BLaER1 (cell line): ENCODE data around the gene SRRM1.
A peak's percentile ranks its signal among the peaks of the same experiment; 100 is the strongest.

Experiments
- H3K27ac ChIP-seq: shearing (Covaris generic); formaldehyde crosslinking; 2 replicates; pipeline ENCODE4 v1.8.1; 2022
- H3K27me3 ChIP-seq: shearing (Covaris generic); formaldehyde crosslinking; 2 replicates; pipeline ENCODE4 v1.8.1; 2022
- H3K36me3 ChIP-seq: shearing (Covaris generic); formaldehyde crosslinking; 2 replicates; pipeline ENCODE4 v1.8.1; 2022
- H3K4me1 ChIP-seq: shearing (Covaris generic); formaldehyde crosslinking; 2 replicates; pipeline ENCODE4 v1.8.1; 2022
- H3K4me2 ChIP-seq: shearing (Covaris generic); formaldehyde crosslinking; 2 replicates; pipeline ENCODE4 v1.8.1; 2022
- H3K4me3 ChIP-seq: shearing (Covaris generic); formaldehyde crosslinking; 2 replicates; pipeline ENCODE4 v1.8.1; 2022
- H3K9ac ChIP-seq: shearing (Covaris generic); formaldehyde crosslinking; 2 replicates; pipeline ENCODE4 v1.8.1; 2022
- H3K9me3 ChIP-seq: shearing (Covaris generic); formaldehyde crosslinking; 2 replicates; pipeline ENCODE4 v1.8.1; 2022
- H4K20me1 ChIP-seq: shearing (Covaris generic); formaldehyde crosslinking; 2 replicates; pipeline ENCODE4 v1.8.1; 2022
- Cebpa-rat ChIP-seq: shearing (Covaris generic); IDR thresholded peaks from 2 replicates; pipeline ENCODE4 v1.8.1; 2022

The SRRM1 gene

GRCh38 chr1:24642481-24643362 lies at the start of gene SRRM1:
SRRM1 (plus strand) TSS chr1:24643302; CDS start chr1:24643327, 25 bp downstream.
- Histone ChIP-seq H3K4me1 (peaks cover 28% of the 10 kb centered on the region), H3K9ac (peak within 1 kb of the TSS; percentile 98), H3K36me3 (peaks cover 30% of the 10 kb centered on the region), H4K20me1 (peaks cover 45% of the 10 kb centered on the region), H3K27me3 (no peaks in the 10 kb centered on the region), H3K4me3 (peak within 1 kb of the TSS; percentile 94), H3K9me3 (no peaks in the 10 kb centered on the region), H3K27ac (peak within 1 kb of the TSS; percentile 97), H3K4me2 (peak within 1 kb of the TSS; percentile 94)
- no peak for TF ChIP-seq Cebpa-rat

- Histone ChIP-seq H3K4me1 (no peaks in the 10 kb centered on the region), H3K27ac (no peak overlapping the region), H4K20me1 (no peaks in the 10 kb centered on the region), H3K27me3 (no peaks in the 10 kb centered on the region), H3K4me2 (no peak overlapping the region), H3K9ac (no peak overlapping the region), H3K4me3 (no peak overlapping the region), H3K9me3 (no peaks in the 10 kb centered on the region), H3K36me3 (no peaks in the 10 kb centered on the region)
- TF ChIP-seq Cebpa-rat, result no peak
These were observed 48.8 kb upstream of the SRRM1 start for GRCh38 chr1:24594328-24594598.

- Histone ChIP-seq H3K27me3 (no peaks in the 10 kb centered on the region), H3K4me2 (no peak overlapping the region), H3K36me3 (no peaks in the 10 kb centered on the region), H3K27ac (no peak overlapping the region), H3K4me3 (no peak overlapping the region), H4K20me1 (no peaks in the 10 kb centered on the region), H3K9ac (no peak overlapping the region), H3K9me3 (no peaks in the 10 kb centered on the region), H3K4me1 (no peaks in the 10 kb centered on the region)
- no peak for TF ChIP-seq Cebpa-rat
These were observed 46.7 kb upstream of the SRRM1 start for GRCh38 chr1:24596401-24596880.

DNA sequence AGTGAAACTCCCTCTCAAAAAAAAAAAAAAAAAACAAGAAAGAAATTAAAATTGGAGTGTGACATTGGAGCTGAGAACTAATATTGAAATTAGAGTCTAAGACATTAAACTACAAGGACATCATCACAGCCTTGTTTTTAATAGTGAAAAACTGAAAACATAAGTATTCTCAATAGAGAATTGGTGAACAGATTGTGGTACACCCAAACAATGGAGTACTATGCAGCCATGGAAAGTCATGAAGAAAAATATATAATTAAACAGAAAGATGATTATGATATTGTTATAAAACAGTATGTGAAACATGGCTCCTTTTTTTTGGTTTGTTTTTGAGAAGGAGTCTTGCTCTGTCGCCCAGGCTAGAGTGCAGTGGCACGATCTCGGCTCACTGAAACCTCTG lies 43.8 kb upstream of the SRRM1 start:
- Histone ChIP-seq H3K9ac (no peak overlapping the region), H3K9me3 (no peaks in the 10 kb centered on the region), H3K36me3 (no peaks in the 10 kb centered on the region), H4K20me1 (no peaks in the 10 kb centered on the region), H3K27me3 (no peaks in the 10 kb centered on the region), H3K4me1 (no peaks in the 10 kb centered on the region), H3K4me2 (no peak overlapping the region), H3K27ac (no peak overlapping the region), H3K4me3 (no peak overlapping the region)
- TF ChIP-seq Cebpa-rat, result no peak

- H3K27me3 ChIP-seq, result no peaks in the 10 kb centered on the region
- H3K4me2 ChIP-seq, result no peak overlapping the region
- no peak overlapping the region for H3K27ac ChIP-seq
- TF ChIP-seq Cebpa-rat, result no peak
- H4K20me1 ChIP-seq, result no peaks in the 10 kb centered on the region
- no peaks in the 10 kb centered on the region for H3K36me3 ChIP-seq
- H3K4me1 ChIP-seq, result no peaks in the 10 kb centered on the region
- H3K9ac ChIP-seq, result no peak overlapping the region
- no peaks in the 10 kb centered on the region for H3K9me3 ChIP-seq
- no peak overlapping the region for H3K4me3 ChIP-seq
These were observed 42.6 kb upstream of the SRRM1 start for GRCh38 chr1:24600551-24600950.

DNA sequence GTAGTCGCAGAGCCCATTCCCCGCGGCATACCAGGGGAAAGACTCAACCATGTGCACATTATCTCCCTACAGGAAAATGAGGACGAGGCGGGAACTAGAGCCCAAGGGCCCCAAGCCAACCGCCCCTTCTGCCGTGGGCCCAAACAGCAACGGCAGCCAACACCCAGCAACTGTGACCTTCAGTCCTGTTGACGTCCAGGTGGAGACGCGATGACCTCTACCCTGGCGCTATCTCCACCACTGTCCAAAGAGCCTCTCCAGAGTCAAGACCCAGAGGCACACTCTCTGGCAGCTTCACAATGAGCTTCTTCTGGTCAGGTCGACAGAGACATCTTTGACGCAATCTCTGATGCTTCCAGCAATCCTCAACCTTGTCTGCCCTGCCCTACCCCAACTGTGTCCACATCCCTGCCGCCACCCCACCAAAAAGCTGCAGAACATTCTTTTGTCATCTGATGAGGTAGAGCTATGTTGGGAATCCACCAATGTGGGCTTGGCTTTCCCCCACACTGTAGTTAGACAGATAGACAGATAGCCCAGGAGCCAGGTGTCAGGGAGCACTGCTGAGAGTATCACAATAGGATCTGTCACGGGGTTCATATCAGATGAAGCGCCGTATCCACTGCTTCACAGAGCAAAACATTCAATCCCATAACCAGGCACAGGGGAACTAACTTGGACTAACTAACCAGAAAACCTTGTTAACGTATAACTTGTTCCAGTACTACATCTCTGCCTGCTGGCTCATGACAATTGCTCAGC lies 37.4 kb upstream of the SRRM1 start:
- no peaks in the 10 kb centered on the region for H3K36me3 ChIP-seq
- H3K4me2 ChIP-seq, result no peak overlapping the region
- H4K20me1 ChIP-seq, result no peaks in the 10 kb centered on the region

GRCh38 chr1:24606296-24606605 lies 36.9 kb upstream of the SRRM1 start:
- Histone ChIP-seq H3K4me1 (no peaks in the 10 kb centered on the region), H3K27me3 (no peaks in the 10 kb centered on the region), H3K4me3 (no peak overlapping the region), H3K36me3 (no peaks in the 10 kb centered on the region), H3K9ac (no peak overlapping the region), H3K9me3 (no peaks in the 10 kb centered on the region), H4K20me1 (no peaks in the 10 kb centered on the region), H3K4me2 (no peak overlapping the region), H3K27ac (no peak overlapping the region)
- no peak for TF ChIP-seq Cebpa-rat

More for the DNA sequence above, 37.4 kb upstream of the SRRM1 start:
- Histone ChIP-seq H3K4me3 (no peak overlapping the region), H3K9ac (no peak overlapping the region), H3K9me3 (no peaks in the 10 kb centered on the region), H3K4me1 (no peaks in the 10 kb centered on the region), H3K27ac (no peak overlapping the region), H3K27me3 (no peaks in the 10 kb centered on the region)
- no peak for TF ChIP-seq Cebpa-rat

- Histone ChIP-seq H3K27ac (no peak overlapping the region), H3K9ac (no peak overlapping the region), H3K4me1 (no peaks in the 10 kb centered on the region), H3K36me3 (no peaks in the 10 kb centered on the region), H4K20me1 (no peaks in the 10 kb centered on the region), H3K4me2 (no peak overlapping the region), H3K27me3 (no peaks in the 10 kb centered on the region), H3K4me3 (no peak overlapping the region), H3K9me3 (no peaks in the 10 kb centered on the region)
- TF ChIP-seq Cebpa-rat, result no peak
These were observed 36.5 kb upstream of the SRRM1 start for GRCh38 chr1:24606621-24607020.

GRCh38 chr1:24609949-24610517 lies 33.1 kb upstream of the SRRM1 start:
- Histone ChIP-seq H3K4me1 (no peaks in the 10 kb centered on the region), H3K27ac (no peak overlapping the region), H3K9me3 (no peaks in the 10 kb centered on the region), H3K36me3 (no peaks in the 10 kb centered on the region), H3K27me3 (no peaks in the 10 kb centered on the region), H3K4me2 (no peak overlapping the region), H4K20me1 (no peaks in the 10 kb centered on the region), H3K9ac (no peak overlapping the region), H3K4me3 (no peak overlapping the region)
- no peak for TF ChIP-seq Cebpa-rat

DNA sequence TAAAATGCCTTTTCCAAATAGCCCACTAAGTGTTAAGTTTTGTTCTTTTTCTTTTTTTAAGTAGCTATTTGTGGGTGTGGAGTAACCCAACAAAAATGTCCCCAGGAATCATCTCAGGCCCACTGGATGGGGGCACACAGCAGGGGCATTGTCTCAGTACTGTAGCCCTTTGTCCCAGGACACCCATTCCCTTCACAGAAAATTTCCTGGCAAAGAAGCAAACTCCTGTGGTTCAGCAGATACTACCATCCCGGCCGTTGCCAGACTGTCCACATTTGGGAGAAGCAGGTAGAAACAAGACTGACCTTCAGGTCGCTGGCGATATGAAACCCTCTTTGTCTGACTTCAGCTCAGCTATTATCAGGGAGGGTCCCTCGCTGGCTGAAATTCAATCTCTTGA lies 23.7 kb upstream of the SRRM1 start:
- H3K4me1 ChIP-seq, result no peaks in the 10 kb centered on the region
- no peak overlapping the region for H3K9ac ChIP-seq
- TF ChIP-seq Cebpa-rat, result no peak

More for the DNA sequence above, 23.7 kb upstream of the SRRM1 start:
- no peak overlapping the region for H3K4me2 ChIP-seq
- no peak overlapping the region for H3K4me3 ChIP-seq
- no peaks in the 10 kb centered on the region for H3K9me3 ChIP-seq
- no peaks in the 10 kb centered on the region for H3K27me3 ChIP-seq
- H3K27ac ChIP-seq, result no peak overlapping the region
- no peaks in the 10 kb centered on the region for H4K20me1 ChIP-seq
- H3K36me3 ChIP-seq, result no peaks in the 10 kb centered on the region
